Chondrocyte (in vitro differentiated cells): ENCODE data around the gene DCTN5. TPM values are rescaled to one million over a fixed set of nuclear protein-coding genes. Genes with fewer than 3 reads are reported as not detected.

Experiments used
- DNase-seq: peaks from one replicate; pipeline ENCODE4 v3.0.0; 2021; ENCODE audit warnings: mixed read lengths, low spot score
- H3K27ac Mint-ChIP-seq: one replicate; pipeline ENCODE4 v1.8.0; 2021; ENCODE audit warnings: mild to moderate bottlenecking, moderate library complexity, mixed read lengths; ENCODE audit not compliant: unreplicated experiment
- H3K27me3 Mint-ChIP-seq: 2 replicates; pipeline ENCODE4 v1.8.0; 2021; ENCODE audit warnings: low read depth, mixed read lengths
- H3K36me3 Mint-ChIP-seq: 2 replicates; pipeline ENCODE4 v1.8.0; 2021; ENCODE audit warnings: low read depth, mixed read lengths
- H3K4me1 Mint-ChIP-seq: 2 replicates; pipeline ENCODE4 v1.8.0; 2021; ENCODE audit warnings: low read depth, mild to moderate bottlenecking, mixed read lengths
- H3K4me3 Mint-ChIP-seq: one replicate; pipeline ENCODE4 v1.8.0; 2021; ENCODE audit warnings: mild to moderate bottlenecking, moderate library complexity, mixed read lengths; ENCODE audit not compliant: unreplicated experiment
- H3K9me3 Mint-ChIP-seq: 2 replicates; pipeline ENCODE4 v1.8.0; 2021; ENCODE audit warnings: low read depth, mixed read lengths
- total RNA-seq: library from RNA; stranded (reverse); gene quantifications from 3 replicates; pipeline ENCODE4 v1.2.1, GENCODE V29; 2021
- TF ChIP-seq, protein P1 (sequence below): fragments of 200-600 bp; sonication (generic); IDR thresholded peaks from 2 replicates; pipeline ENCODE4 v1.5.0; 2021; ENCODE audit warnings: antibody characterized with exemption, mild to moderate bottlenecking, moderate library complexity

The DCTN5 gene
- total RNA-seq, 1 donor from 2014 or later = 65.9 TPM

DNA sequence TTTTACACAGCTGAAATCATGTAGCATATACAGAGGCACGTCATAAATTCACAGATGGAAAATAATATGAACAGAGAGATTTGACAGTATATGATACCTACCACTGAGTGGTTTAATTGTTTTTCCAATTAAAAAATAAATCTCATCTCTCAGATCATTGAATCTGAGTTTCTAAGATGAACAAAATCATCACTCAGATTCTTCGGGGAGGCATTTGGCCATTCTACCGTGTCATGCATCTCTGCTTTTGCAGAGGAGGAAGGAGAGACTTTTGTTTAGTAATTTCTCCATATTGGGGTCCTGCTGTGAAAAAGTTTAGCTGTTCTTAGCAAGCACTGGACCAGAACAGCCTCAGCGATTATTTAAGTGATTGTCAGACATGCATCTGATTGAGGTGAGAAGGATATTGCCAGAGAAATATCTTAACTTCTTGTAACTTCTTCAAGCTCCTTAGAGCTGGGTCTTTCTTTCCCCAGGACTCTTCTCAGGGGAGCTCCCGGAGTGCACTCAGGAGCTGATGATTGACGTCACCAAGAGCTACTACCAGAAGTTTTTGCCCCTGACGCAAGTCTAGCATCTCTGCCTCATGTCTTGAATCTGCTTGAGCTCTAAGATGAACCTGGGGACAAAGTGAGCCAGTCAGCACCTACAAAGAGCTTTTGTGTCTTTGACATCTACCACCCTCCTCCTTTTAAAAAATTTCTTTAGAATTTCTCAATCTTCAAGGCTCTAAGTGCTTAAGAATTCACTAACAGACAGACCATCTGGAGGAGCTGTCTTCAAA, 25.5 kb downstream of the DCTN5 start:
- no peak overlapping the region for H3K27ac Mint-ChIP-seq
- DNase-seq = no peak
- H3K4me1 Mint-ChIP-seq = no peaks in the 10 kb centered on the region
- TF ChIP-seq, protein P1, sequence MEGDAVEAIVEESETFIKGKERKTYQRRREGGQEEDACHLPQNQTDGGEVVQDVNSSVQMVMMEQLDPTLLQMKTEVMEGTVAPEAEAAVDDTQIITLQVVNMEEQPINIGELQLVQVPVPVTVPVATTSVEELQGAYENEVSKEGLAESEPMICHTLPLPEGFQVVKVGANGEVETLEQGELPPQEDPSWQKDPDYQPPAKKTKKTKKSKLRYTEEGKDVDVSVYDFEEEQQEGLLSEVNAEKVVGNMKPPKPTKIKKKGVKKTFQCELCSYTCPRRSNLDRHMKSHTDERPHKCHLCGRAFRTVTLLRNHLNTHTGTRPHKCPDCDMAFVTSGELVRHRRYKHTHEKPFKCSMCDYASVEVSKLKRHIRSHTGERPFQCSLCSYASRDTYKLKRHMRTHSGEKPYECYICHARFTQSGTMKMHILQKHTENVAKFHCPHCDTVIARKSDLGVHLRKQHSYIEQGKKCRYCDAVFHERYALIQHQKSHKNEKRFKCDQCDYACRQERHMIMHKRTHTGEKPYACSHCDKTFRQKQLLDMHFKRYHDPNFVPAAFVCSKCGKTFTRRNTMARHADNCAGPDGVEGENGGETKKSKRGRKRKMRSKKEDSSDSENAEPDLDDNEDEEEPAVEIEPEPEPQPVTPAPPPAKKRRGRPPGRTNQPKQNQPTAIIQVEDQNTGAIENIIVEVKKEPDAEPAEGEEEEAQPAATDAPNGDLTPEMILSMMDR = no peak
- H3K36me3 Mint-ChIP-seq = peaks cover 28% of the 10 kb centered on the region
- no peaks in the 10 kb centered on the region for H3K27me3 Mint-ChIP-seq
- no peak overlapping the region for H3K4me3 Mint-ChIP-seq
- no peaks in the 10 kb centered on the region for H3K9me3 Mint-ChIP-seq

DNA sequence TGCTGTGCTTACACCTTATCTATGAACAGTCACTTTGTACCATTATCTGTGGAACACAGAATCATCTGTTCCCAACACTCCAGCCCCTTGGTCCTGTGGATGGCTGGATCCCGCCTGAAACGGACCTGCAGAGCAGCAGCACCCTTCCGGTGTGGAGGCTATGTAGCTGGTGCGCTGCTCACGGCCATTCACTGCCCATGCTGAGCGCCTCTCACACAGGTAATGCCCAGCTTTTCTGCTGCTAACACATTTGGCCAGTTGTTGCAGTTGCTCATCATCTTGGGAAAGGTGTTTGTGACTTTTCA, 26.0 kb downstream of the DCTN5 start:
- no peaks in the 10 kb centered on the region for H3K4me1 Mint-ChIP-seq
- no peak overlapping the region for H3K4me3 Mint-ChIP-seq
- H3K27me3 Mint-ChIP-seq = no peaks in the 10 kb centered on the region
- no peaks in the 10 kb centered on the region for H3K9me3 Mint-ChIP-seq
- DNase-seq = no peak
- TF ChIP-seq, protein P1 = no peak
- H3K27ac Mint-ChIP-seq = no peak overlapping the region
- H3K36me3 Mint-ChIP-seq = peaks cover 28% of the 10 kb centered on the region

DNA sequence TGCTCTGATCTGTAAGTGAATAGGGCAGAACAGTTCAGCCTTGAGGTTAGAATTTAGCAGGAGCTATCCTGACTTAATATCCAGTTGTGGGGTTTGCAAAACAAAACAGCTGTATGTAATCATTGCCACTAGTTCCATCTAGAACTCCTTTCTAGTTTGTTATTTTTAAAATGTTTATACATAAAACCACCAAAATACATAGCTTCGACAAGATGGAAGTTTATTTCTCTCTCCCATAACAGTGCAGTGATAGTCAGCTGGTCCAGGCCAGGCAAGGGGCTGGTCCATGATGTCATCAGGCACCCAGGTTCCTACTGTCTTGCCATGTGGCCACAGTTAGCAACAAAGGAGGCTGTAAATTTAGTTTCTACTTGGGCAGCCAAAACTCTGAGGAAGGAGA, 27.0 kb downstream of the DCTN5 start:
- DNase-seq = no peak

DNA sequence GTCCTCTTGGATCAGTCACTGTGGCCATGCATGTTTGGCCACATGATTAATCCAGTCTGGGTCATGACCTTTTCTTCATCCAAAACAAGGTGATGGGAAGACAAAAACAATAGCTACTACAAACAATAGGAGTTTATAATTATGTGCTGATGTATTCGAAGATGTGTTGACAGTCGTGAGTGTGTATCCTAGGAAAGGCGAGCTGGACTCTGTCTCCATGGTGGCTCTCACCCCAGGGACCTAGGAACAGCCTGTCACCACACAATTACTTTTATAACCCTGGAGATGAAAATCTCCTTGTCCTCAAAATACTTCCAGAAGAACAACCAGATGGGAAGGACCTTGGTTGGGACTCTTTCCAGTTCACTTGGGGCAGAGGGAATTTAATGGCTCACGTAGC, 27.6 kb downstream of the DCTN5 start:
- Mint-ChIP-seq H3K36me3 (peaks cover 22% of the 10 kb centered on the region), H3K27ac (no peak overlapping the region), H3K27me3 (no peaks in the 10 kb centered on the region), H3K4me1 (no peaks in the 10 kb centered on the region), H3K4me3 (no peak overlapping the region), H3K9me3 (no peaks in the 10 kb centered on the region)
- DNase-seq = no peak
- TF ChIP-seq, protein P1 = no peak

More for the DNA sequence above, 27.0 kb downstream of the DCTN5 start:
- no peaks in the 10 kb centered on the region for H3K9me3 Mint-ChIP-seq
- H3K4me3 Mint-ChIP-seq = no peak overlapping the region
- TF ChIP-seq, protein P1 = no peak
- H3K4me1 Mint-ChIP-seq = no peaks in the 10 kb centered on the region
- H3K27me3 Mint-ChIP-seq = no peaks in the 10 kb centered on the region
- peaks cover 26% of the 10 kb centered on the region for H3K36me3 Mint-ChIP-seq
- H3K27ac Mint-ChIP-seq = no peak overlapping the region

DNA sequence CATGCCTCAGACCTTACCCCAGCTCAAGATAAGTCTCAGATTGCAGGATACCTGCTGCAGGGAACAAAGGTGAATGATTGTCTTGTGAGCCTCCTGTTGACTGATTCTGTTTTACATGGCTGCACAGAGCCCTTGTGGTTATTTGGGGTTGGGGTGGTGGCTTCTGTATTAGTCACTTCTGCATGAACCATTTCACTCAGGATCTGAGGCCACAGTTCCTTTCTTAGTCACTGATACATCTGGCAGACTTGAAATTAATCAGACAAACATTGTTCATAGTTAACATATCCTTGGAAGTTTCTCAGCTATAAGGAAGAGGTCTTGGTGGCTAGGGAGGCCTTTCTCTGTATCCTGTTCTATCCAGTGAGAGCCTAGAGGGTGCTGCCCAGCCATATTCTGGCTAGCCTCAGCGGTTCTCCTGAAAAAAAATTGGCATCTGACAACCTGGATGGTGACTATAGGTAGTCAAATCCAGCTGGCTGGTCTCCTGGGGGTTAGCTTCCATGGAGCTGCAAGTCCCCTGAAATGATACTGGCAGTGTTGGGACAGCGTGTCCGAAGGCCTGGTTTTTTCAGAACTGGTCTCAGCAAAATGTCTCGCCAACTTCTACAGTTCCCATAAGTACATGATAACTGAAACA, 29.0 kb downstream of the DCTN5 start:
- no peaks in the 10 kb centered on the region for H3K9me3 Mint-ChIP-seq
- H3K27me3 Mint-ChIP-seq = no peaks in the 10 kb centered on the region
- TF ChIP-seq, protein P1 = no peak
- H3K27ac Mint-ChIP-seq = no peak overlapping the region
- no peaks in the 10 kb centered on the region for H3K4me1 Mint-ChIP-seq
- peaks cover 17% of the 10 kb centered on the region for H3K36me3 Mint-ChIP-seq
- DNase-seq = no peak
- no peak overlapping the region for H3K4me3 Mint-ChIP-seq
